CD4-positive, alpha-beta T cell treated with Interleukin-4 for 4 hours (primary cell): ENCODE data around the gene LRRIQ1.

Experiments used
- DNase-seq: peaks from one replicate; pipeline ENCODE4 v3.0.0-alpha.2; 2020

The LRRIQ1 gene

DNA sequence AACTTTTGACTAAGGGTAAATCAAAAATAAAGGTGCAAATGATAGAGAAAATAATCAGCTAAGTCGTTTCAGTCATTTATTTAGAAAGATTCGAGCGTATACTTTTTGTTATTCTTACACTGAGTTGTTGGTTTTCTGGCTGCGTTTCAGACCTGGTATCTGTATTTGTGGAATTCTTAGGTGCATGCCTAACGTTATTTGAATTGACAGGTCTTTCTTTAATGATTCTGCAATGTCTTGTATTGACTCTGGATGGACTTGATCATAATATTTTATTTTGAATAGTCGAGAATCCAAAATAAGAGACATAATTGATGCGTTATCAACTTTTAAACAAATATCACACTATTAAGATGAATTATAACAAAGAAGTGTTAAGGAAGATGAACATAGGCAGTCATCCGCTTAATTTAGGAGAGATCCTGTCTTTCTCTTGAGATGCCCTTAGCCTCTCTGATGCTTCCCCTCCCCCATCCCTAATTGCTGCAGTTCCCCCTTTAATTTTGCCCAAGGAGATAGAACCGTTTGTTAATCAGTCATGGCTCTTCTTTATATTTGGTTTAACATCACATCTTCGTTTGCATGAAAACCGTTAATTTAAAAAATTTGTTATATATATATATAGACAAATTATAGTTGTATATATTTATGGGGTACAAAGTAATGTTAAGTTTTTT lies 245.6 kb downstream of the LRRIQ1 start:
- DNase-seq: no peak

DNA sequence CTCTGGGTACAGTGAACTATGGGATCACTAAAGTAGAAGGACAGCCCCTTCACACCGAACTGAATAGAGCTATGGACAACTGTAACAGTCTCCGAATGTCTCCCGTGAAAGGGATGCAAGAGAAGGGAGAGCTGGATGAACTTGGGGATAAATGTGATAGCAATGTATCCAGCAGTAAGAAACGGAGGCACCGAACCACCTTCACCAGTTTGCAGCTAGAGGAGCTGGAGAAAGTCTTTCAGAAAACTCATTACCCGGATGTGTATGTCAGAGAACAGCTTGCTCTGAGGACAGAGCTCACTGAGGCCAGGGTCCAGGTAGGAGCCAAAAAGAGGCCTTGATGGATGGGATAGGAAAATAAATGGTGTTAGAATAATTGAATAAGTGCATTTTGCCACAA lies 247.4 kb downstream of the LRRIQ1 start:
- DNase-seq: no peak
